Tibial artery (tissue), 4 donors: ENCODE data around the gene PTPN7.

Experiments
- DNase-seq, 2 donors: peaks; one replicate each; pipeline ENCODE4 v3.0.0-alpha.2; 2019
- H3K27ac ChIP-seq, 2 donors: fragments of 200-600 bp; sonication (generic) in 1 of 2; 1 replicate in 1 of 2; 2 replicates in 1 of 2; pipeline ENCODE4 v1.5.1; 2018 to 2019; ENCODE audit warnings: mild to moderate bottlenecking in 1 of 2
- H3K27me3 ChIP-seq, 2 donors: fragments of 200-600 bp; sonication (generic) in 1 of 2; one replicate each; pipeline versions ENCODE4 v1.5.1 to v1.6.0; 2016 to 2019
- H3K36me3 ChIP-seq, 3 donors: fragments of 200-600 bp; sonication (generic) in 2 of 3; one replicate each; pipeline ENCODE4 v1.5.1; 2016 to 2019; ENCODE audit warnings: mild to moderate bottlenecking in 2 of 3
- H3K4me1 ChIP-seq, 4 donors: fragments of 200-600 bp; sonication (generic) in 2 of 4; 1 replicate in 3 of 4; 2 replicates in 1 of 4; pipeline ENCODE4 v1.5.1; 2016 to 2019
- H3K4me3 ChIP-seq, 2 donors: fragments of 200-600 bp; sonication (generic) in 1 of 2; 1 replicate in 1 of 2; 2 replicates in 1 of 2; pipeline ENCODE4 v1.5.1; 2018 to 2019; ENCODE audit warnings: mild to moderate bottlenecking in 2 of 2
- H3K9me3 ChIP-seq, 3 donors: fragments of 200-600 bp; sonication (generic) in 1 of 3; one replicate each; pipeline ENCODE4 v1.5.1; 2016 to 2019
- CTCF ChIP-seq, 2 experiments: fragments of 200-600 bp in 1 of 2; fragments of 450-650 bp in 1 of 2; IDR thresholded peaks; one replicate each; pipeline ENCODE4 v1.5.1; 2017 to 2019; ENCODE audit warnings: antibody characterized with exemption in 2 of 2, mild to moderate bottlenecking in 1 of 2, moderate library complexity in 1 of 2
- intact Hi-C: fragments of 100-400 bp; cut with DNase I; formaldehyde crosslinking; loops from one replicate; pipeline ENCODE4 v1.15.0; 2023; ENCODE audit warnings: low total_unique reads

Gene PTPN7

GRCh38 chr1:202127836-202128622, 32.4 kb downstream of the PTPN7 start:
- H3K4me3 ChIP-seq: no peak overlapping the region
- intact Hi-C loops: no loop called here
- no peaks in the 10 kb centered on the region for H3K9me3 ChIP-seq
- no peak for DNase-seq
- H3K27ac ChIP-seq: no peak overlapping the region
- peaks cover 0 to under 1% (median 0%) of the 10 kb centered on the region in 3 donors for H3K36me3 ChIP-seq
- no peak for TF ChIP-seq CTCF (IDR thresholded peaks at IDR 0.05)
- H3K27me3 ChIP-seq: no peaks in the 10 kb centered on the region
- peaks cover 0 to 35% (median 31%) of the 10 kb centered on the region in 4 donors for H3K4me1 ChIP-seq

GRCh38 chr1:202127061-202127460, 33.3 kb downstream of the PTPN7 start:
- no peaks in the 10 kb centered on the region for H3K9me3 ChIP-seq
- DNase-seq: no peak
- H3K4me3 ChIP-seq: no peak overlapping the region
- intact Hi-C loops: no loop called here
- no peaks in the 10 kb centered on the region for H3K27me3 ChIP-seq
- peaks cover 0 to 33% (median 21%) of the 10 kb centered on the region in 4 donors for H3K4me1 ChIP-seq
- no peak for TF ChIP-seq CTCF (IDR thresholded peaks at IDR 0.05)
- no peak overlapping the region for H3K27ac ChIP-seq
- no peaks in the 10 kb centered on the region for H3K36me3 ChIP-seq

- no peak for DNase-seq
- no peaks in the 10 kb centered on the region for H3K9me3 ChIP-seq
- no peak overlapping the region for H3K4me3 ChIP-seq
- H3K36me3 ChIP-seq: no peaks in the 10 kb centered on the region
- intact Hi-C loops: no loop called here
- H3K4me1 ChIP-seq: peaks cover 0 to 26% (median 15%) of the 10 kb centered on the region in 4 donors
- TF ChIP-seq CTCF (IDR thresholded peaks at IDR 0.05): no peak
- no peaks in the 10 kb centered on the region for H3K27me3 ChIP-seq
- no peak overlapping the region for H3K27ac ChIP-seq
Measured at GRCh38 chr1:202126426-202126825, 34.0 kb downstream of the PTPN7 start.

- Histone ChIP-seq H3K4me1 (peaks cover 0 to 18% (median 11%) of the 10 kb centered on the region in 4 donors), H3K9me3 (no peaks in the 10 kb centered on the region), H3K4me3 (no peak overlapping the region), H3K27ac (no peak overlapping the region), H3K36me3 (no peaks in the 10 kb centered on the region), H3K27me3 (no peaks in the 10 kb centered on the region)
- no peak for TF ChIP-seq CTCF (IDR thresholded peaks at IDR 0.05)
- intact Hi-C loops: no loop called here
- DNase-seq: no peak
Measured at GRCh38 chr1:202125611-202126010, 34.8 kb downstream of the PTPN7 start.

- no peak for DNase-seq
- H3K9me3 ChIP-seq: no peaks in the 10 kb centered on the region
- peaks cover 0 to 8% (median 0%) of the 10 kb centered on the region in 4 donors for H3K4me1 ChIP-seq
- H3K4me3 ChIP-seq: no peak overlapping the region
- H3K27me3 ChIP-seq: peaks cover 0 to 5% of the 10 kb centered on the region in 2 donors
- intact Hi-C loops: no loop called here
- TF ChIP-seq CTCF (IDR thresholded peaks at IDR 0.05): no peak
- no peaks in the 10 kb centered on the region for H3K36me3 ChIP-seq
- no peak overlapping the region for H3K27ac ChIP-seq
Measured at GRCh38 chr1:202124142-202124541, 36.3 kb downstream of the PTPN7 start.
